Chondrocyte (in vitro differentiated cells): Measurements from ENCODE around the gene ARHGAP6. TPM values are rescaled to one million over a fixed set of nuclear protein-coding genes. Genes with fewer than 3 reads are reported as not detected.

ENCODE experiments used
- DNase-seq: peaks from one replicate; pipeline ENCODE4 v3.0.0; 2021; ENCODE audit warnings: mixed read lengths, low spot score
- H3K27ac Mint-ChIP-seq: one replicate; pipeline ENCODE4 v1.8.0; 2021; ENCODE audit warnings: mild to moderate bottlenecking, moderate library complexity, mixed read lengths; ENCODE audit not compliant: unreplicated experiment
- H3K27me3 Mint-ChIP-seq: 2 replicates; pipeline ENCODE4 v1.8.0; 2021; ENCODE audit warnings: low read depth, mixed read lengths
- H3K36me3 Mint-ChIP-seq: 2 replicates; pipeline ENCODE4 v1.8.0; 2021; ENCODE audit warnings: low read depth, mixed read lengths
- H3K4me1 Mint-ChIP-seq: 2 replicates; pipeline ENCODE4 v1.8.0; 2021; ENCODE audit warnings: low read depth, mild to moderate bottlenecking, mixed read lengths
- H3K4me3 Mint-ChIP-seq: one replicate; pipeline ENCODE4 v1.8.0; 2021; ENCODE audit warnings: mild to moderate bottlenecking, moderate library complexity, mixed read lengths; ENCODE audit not compliant: unreplicated experiment
- H3K9me3 Mint-ChIP-seq: 2 replicates; pipeline ENCODE4 v1.8.0; 2021; ENCODE audit warnings: low read depth, mixed read lengths
- CTCF ChIP-seq: fragments of 200-600 bp; sonication (generic); IDR thresholded peaks from 2 replicates; pipeline ENCODE4 v1.5.0; 2021; ENCODE audit warnings: antibody characterized with exemption, mild to moderate bottlenecking, moderate library complexity
- total RNA-seq: library from RNA; stranded (reverse); gene quantifications from 3 replicates; pipeline ENCODE4 v1.2.1, GENCODE V29; 2021

ARHGAP6 gene
- total RNA-seq, 1 donor from 2014 or later = 1.5 TPM

GRCh38 chrX:11180571-11180970 is 485.1 kb downstream of the ARHGAP6 start:
- peaks cover 5% of the 10 kb centered on the region for H3K9me3 Mint-ChIP-seq
- no peak overlapping the region for H3K27ac Mint-ChIP-seq
- no peaks in the 10 kb centered on the region for H3K36me3 Mint-ChIP-seq
- TF ChIP-seq CTCF = no peak
- DNase-seq = no peak
- H3K27me3 Mint-ChIP-seq = no peaks in the 10 kb centered on the region
- H3K4me3 Mint-ChIP-seq = no peak overlapping the region
- H3K4me1 Mint-ChIP-seq = no peaks in the 10 kb centered on the region

DNA sequence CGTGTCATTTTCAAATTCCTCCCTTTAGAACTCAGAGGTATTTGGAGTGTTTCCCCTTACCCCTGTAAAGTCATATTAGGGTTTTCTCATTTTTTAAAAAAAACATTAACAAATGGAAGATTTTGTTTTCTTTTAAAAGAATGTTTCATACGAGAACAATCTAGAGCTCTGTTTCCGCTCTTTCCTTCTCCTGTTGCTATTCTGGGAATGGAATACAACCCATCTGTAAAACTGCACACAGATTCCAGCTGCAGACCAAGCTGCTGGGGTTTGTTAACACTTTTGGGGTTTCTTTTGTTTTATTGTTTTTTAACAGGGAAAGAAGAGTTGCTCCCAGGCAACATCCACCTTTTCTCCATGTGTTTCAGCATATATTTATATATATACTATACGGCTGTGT is 493.3 kb downstream of the ARHGAP6 start:
- H3K27ac Mint-ChIP-seq = no peak overlapping the region
- DNase-seq = no peak
- H3K27me3 Mint-ChIP-seq = no peaks in the 10 kb centered on the region
- H3K4me3 Mint-ChIP-seq = no peak overlapping the region
- no peak for TF ChIP-seq CTCF
- H3K36me3 Mint-ChIP-seq = no peaks in the 10 kb centered on the region
- H3K4me1 Mint-ChIP-seq = peaks cover 2% of the 10 kb centered on the region
- H3K9me3 Mint-ChIP-seq = peaks cover 10% of the 10 kb centered on the region

GRCh38 chrX:11171956-11172355 is 493.8 kb downstream of the ARHGAP6 start:
- peaks cover 2% of the 10 kb centered on the region for H3K4me1 Mint-ChIP-seq
- H3K27ac Mint-ChIP-seq = no peak overlapping the region
- no peak for TF ChIP-seq CTCF
- peaks cover 15% of the 10 kb centered on the region for H3K9me3 Mint-ChIP-seq
- H3K36me3 Mint-ChIP-seq = no peaks in the 10 kb centered on the region
- DNase-seq = no peak
- H3K4me3 Mint-ChIP-seq = no peak overlapping the region
- no peaks in the 10 kb centered on the region for H3K27me3 Mint-ChIP-seq

DNA sequence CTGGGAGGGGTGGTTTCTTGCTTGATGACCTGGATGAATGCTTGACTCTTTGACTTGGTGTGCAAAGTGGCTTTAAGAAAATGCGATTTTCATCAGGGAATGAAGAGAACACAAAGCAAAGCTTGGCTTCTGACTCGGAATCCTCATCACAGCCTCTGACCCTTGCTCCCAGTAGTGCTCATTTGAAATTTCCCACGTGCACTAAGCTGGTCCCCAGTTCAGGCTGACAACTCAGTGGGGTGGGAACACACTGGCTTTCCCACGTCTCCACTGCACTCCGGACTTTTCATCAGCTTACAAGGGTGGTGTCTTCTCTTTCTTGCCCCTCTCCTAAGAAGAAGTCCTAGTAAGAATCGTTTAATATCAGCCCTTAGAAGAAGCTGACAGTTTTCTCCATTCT is 501.3 kb downstream of the ARHGAP6 start:
- TF ChIP-seq CTCF = no peak
- no peak overlapping the region for H3K4me3 Mint-ChIP-seq
- DNase-seq = no peak
- no peaks in the 10 kb centered on the region for H3K4me1 Mint-ChIP-seq
- H3K9me3 Mint-ChIP-seq = peaks cover 10% of the 10 kb centered on the region
- no peaks in the 10 kb centered on the region for H3K36me3 Mint-ChIP-seq
- no peaks in the 10 kb centered on the region for H3K27me3 Mint-ChIP-seq
- H3K27ac Mint-ChIP-seq = no peak overlapping the region

- H3K9me3 Mint-ChIP-seq = peaks cover 2% of the 10 kb centered on the region
- TF ChIP-seq CTCF = no peak
- no peaks in the 10 kb centered on the region for H3K36me3 Mint-ChIP-seq
- H3K27me3 Mint-ChIP-seq = no peaks in the 10 kb centered on the region
- no peak for DNase-seq
- H3K4me3 Mint-ChIP-seq = no peak overlapping the region
- H3K4me1 Mint-ChIP-seq = no peaks in the 10 kb centered on the region
- no peak overlapping the region for H3K27ac Mint-ChIP-seq
Measured at GRCh38 chrX:11159149-11159548, 506.6 kb downstream of the ARHGAP6 start.
